Measurements from ENCODE around the gene SEMA3C.

Gene SEMA3C

GRCh38 chr7:80885757-80886156 lies 33.1 kb downstream of the SEMA3C start:
- ATAC-seq (no peak), DNase-seq (no peak)

- no peak for DNase-seq
Measured at GRCh38 chr7:80884511-80885195, 34.2 kb downstream of the SEMA3C start.

GRCh38 chr7:80883154-80884025 lies 35.5 kb downstream of the SEMA3C start:
- ATAC-seq (peak; percentile 43), DNase-seq (no peak)

More at GRCh38 chr7:80884511-80885195, 34.2 kb downstream of the SEMA3C start:
- ATAC-seq: no peak

- ATAC-seq (no peak), DNase-seq (no peak)
Measured at GRCh38 chr7:80882213-80882801, 36.5 kb downstream of the SEMA3C start.

GRCh38 chr7:80881351-80881900 lies 37.4 kb downstream of the SEMA3C start:
- DNase-seq: no peak
- ATAC-seq: no peak

- DNase-seq (no peak), ATAC-seq (no peak)
Measured at GRCh38 chr7:80879849-80880248, 39.0 kb downstream of the SEMA3C start.

GRCh38 chr7:80876894-80877414 lies 41.9 kb downstream of the SEMA3C start:
- ATAC-seq: no peak
- DNase-seq: no peak

- ATAC-seq: no peak
- no peak for DNase-seq
Measured at GRCh38 chr7:80875537-80876120, 43.2 kb downstream of the SEMA3C start.

- DNase-seq: no peak
- ATAC-seq: no peak
Measured at GRCh38 chr7:80873140-80873539, 45.7 kb downstream of the SEMA3C start.

- no peak for ATAC-seq
- no peak for DNase-seq
Measured at GRCh38 chr7:80871228-80871627, 47.6 kb downstream of the SEMA3C start.

GRCh38 chr7:80870813-80871212 lies 48.0 kb downstream of the SEMA3C start:
- ATAC-seq (no peak), DNase-seq (no peak)

GRCh38 chr7:80869821-80870751 lies 48.8 kb downstream of the SEMA3C start:
- DNase-seq: no peak
- ATAC-seq: no peak

GRCh38 chr7:80869106-80869784 lies 49.6 kb downstream of the SEMA3C start:
- DNase-seq (no peak), ATAC-seq (no peak)

GRCh38 chr7:80868566-80868965 lies 50.3 kb downstream of the SEMA3C start:
- no peak for ATAC-seq
- DNase-seq: no peak

GRCh38 chr7:80860554-80860953 lies 58.3 kb downstream of the SEMA3C start:
- ATAC-seq: no peak
- DNase-seq: no peak

- ATAC-seq (no peak), DNase-seq (no peak)
Measured at GRCh38 chr7:80859272-80859970, 59.4 kb downstream of the SEMA3C start.

- no peak for DNase-seq
- ATAC-seq: no peak
Measured at GRCh38 chr7:80858141-80858903, 60.5 kb downstream of the SEMA3C start.

GRCh38 chr7:80856769-80857168 lies 62.1 kb downstream of the SEMA3C start:
- DNase-seq: no peak
- no peak for ATAC-seq

GRCh38 chr7:80851896-80852476 lies 66.9 kb downstream of the SEMA3C start:
- no peak for ATAC-seq
- DNase-seq: no peak

All from stimulated activated naive CD8-positive, alpha-beta T cell treated with anti-CD3 and anti-CD28 coated beads, Interleukin-15, Interleukin-2, amounts not matched to agents 100 U/mL and 50 U/mL, for 24 hours (primary cell).